DND-41 (cell line): Measurements from ENCODE around the gene RPA4.
"Not testable (repeated sequence)": the region's sequence is repeated elsewhere in the genome, so short reads cannot be mapped to it uniquely, and the experiment has no call there.

Source experiments
- ATAC-seq: fragments of 200-7000 bp; cut with Tn5 transposase; 3 replicates; pipeline ENCODE4 v1.9.1; 2021; ENCODE audit warnings: low read depth; ENCODE audit not compliant: insufficient read depth
- DNase-seq: peaks from one replicate; pipeline ENCODE4 v3.0.0-alpha.2; 2020
- H2AFZ ChIP-seq: 2 replicates; pipeline ENCODE4 v1.6.0; 2012; ENCODE audit warnings: low read depth, low read length
- H3K27ac ChIP-seq: 2 replicates; pipeline ENCODE4 v1.5.1; 2012; ENCODE audit warnings: low read length, inconsistent platforms
- H3K27me3 ChIP-seq: fragments of 200-600 bp; sonication (generic); 2 replicates; pipeline ENCODE4 v1.6.0; 2012; ENCODE audit warnings: low read length, mild to moderate bottlenecking, inconsistent platforms; ENCODE audit not compliant: insufficient read depth, poor library complexity
- H3K36me3 ChIP-seq: 2 replicates; pipeline ENCODE4 v1.5.1; 2012; ENCODE audit warnings: low read length, inconsistent platforms; ENCODE audit not compliant: insufficient read depth
- H3K4me1 ChIP-seq: 2 replicates; pipeline ENCODE4 v1.5.1; 2012; ENCODE audit warnings: mild to moderate bottlenecking, low read length; ENCODE audit not compliant: insufficient read depth
- H3K4me2 ChIP-seq: 2 replicates; pipeline ENCODE4 v1.6.0; 2012; ENCODE audit warnings: mild to moderate bottlenecking, moderate library complexity, low read length, inconsistent platforms; ENCODE audit not compliant: insufficient read depth
- H3K4me3 ChIP-seq, 2 experiments: fragments of 200-600 bp in 1 of 2; shearing (Covaris generic) in 1 of 2; 2 replicates each; pipeline ENCODE4 v1.5.1; 2012 to 2016; ENCODE audit warnings: inconsistent platforms in 2 of 2, low read length in 2 of 2, mild to moderate bottlenecking in 2 of 2, low read depth in 1 of 2, moderate library complexity in 1 of 2
- H3K79me2 ChIP-seq: 2 replicates; pipeline ENCODE4 v1.6.0; 2012; ENCODE audit warnings: low read length, inconsistent platforms; ENCODE audit not compliant: insufficient read depth
- H3K9ac ChIP-seq: 2 replicates; pipeline ENCODE4 v1.6.0; 2012; ENCODE audit warnings: low read depth, mild to moderate bottlenecking, inconsistent platforms, low read length, moderate library complexity
- H3K9me3 ChIP-seq: 2 replicates; pipeline ENCODE4 v1.5.1; 2012; ENCODE audit warnings: low read length, moderate library complexity, mild to moderate bottlenecking, inconsistent platforms; ENCODE audit not compliant: insufficient read depth, severe bottlenecking
- H4K20me1 ChIP-seq: 2 replicates; pipeline ENCODE4 v1.6.0; 2012; ENCODE audit warnings: low read length; ENCODE audit not compliant: insufficient read depth
- CTCF ChIP-seq: IDR thresholded peaks from 2 replicates; pipeline ENCODE4 v1.5.1; 2012; ENCODE audit warnings: borderline replicate concordance, low read length, moderate library complexity, mild to moderate bottlenecking; ENCODE audit not compliant: poor library complexity, severe bottlenecking; ENCODE audit errors: extremely low read depth
- EZH2 ChIP-seq: IDR thresholded peaks from 3 replicates; pipeline ENCODE4 v1.6.1; 2012; ENCODE audit warnings: borderline replicate concordance, low read depth, mild to moderate bottlenecking, moderate library complexity, low read length, inconsistent platforms; ENCODE audit not compliant: severe bottlenecking

The RPA4 gene

GRCh38 chrX:96837808-96838207, 45.9 kb upstream of the RPA4 start:
- Histone ChIP-seq H3K9me3 (no peaks in the 10 kb centered on the region), H3K4me3 (no peak overlapping the region), H4K20me1 (no peaks in the 10 kb centered on the region), H3K27ac (no peak overlapping the region), H3K9ac (no peak overlapping the region), H3K4me2 (no peak overlapping the region), H3K79me2 (no peaks in the 10 kb centered on the region), H3K27me3 (no peaks in the 10 kb centered on the region), H3K36me3 (no peaks in the 10 kb centered on the region), H3K4me1 (no peaks in the 10 kb centered on the region), H2AFZ (no peak overlapping the region)
- DNase-seq (no peak), ATAC-seq (no peak)
- TF ChIP-seq EZH2 = no peak
- no peak for TF ChIP-seq CTCF

GRCh38 chrX:96838537-96838936, 45.2 kb upstream of the RPA4 start:
- DNase-seq = no peak
- Histone ChIP-seq H3K27ac (no peak overlapping the region), H3K9me3 (no peaks in the 10 kb centered on the region), H3K4me1 (no peaks in the 10 kb centered on the region), H3K27me3 (no peaks in the 10 kb centered on the region), H2AFZ (no peak overlapping the region), H3K36me3 (no peaks in the 10 kb centered on the region), H4K20me1 (no peaks in the 10 kb centered on the region), H3K9ac (no peak overlapping the region), H3K4me2 (no peak overlapping the region), H3K79me2 (no peaks in the 10 kb centered on the region), H3K4me3 (no peak overlapping the region)
- TF ChIP-seq CTCF (no peak), EZH2 (no peak)
- no peak for ATAC-seq

- no peak overlapping the region for H2AFZ ChIP-seq
- ATAC-seq (no peak), DNase-seq (no peak)
- no peaks in the 10 kb centered on the region for H3K9me3 ChIP-seq
- H3K4me3 ChIP-seq = no peak overlapping the region
- no peaks in the 10 kb centered on the region for H4K20me1 ChIP-seq
- H3K27ac ChIP-seq = no peak overlapping the region
- H3K9ac ChIP-seq = no peak overlapping the region
- H3K4me1 ChIP-seq = no peaks in the 10 kb centered on the region
- no peak overlapping the region for H3K4me2 ChIP-seq
- TF ChIP-seq EZH2 (no peak), CTCF (no peak)
- H3K36me3 ChIP-seq = no peaks in the 10 kb centered on the region
- H3K27me3 ChIP-seq = no peaks in the 10 kb centered on the region
- H3K79me2 ChIP-seq = no peaks in the 10 kb centered on the region
Measured at GRCh38 chrX:96841325-96841724, 42.4 kb upstream of the RPA4 start.

- H3K36me3 ChIP-seq, DNase-seq, H3K79me2 ChIP-seq, H3K9me3 ChIP-seq, H3K4me2 ChIP-seq, H3K4me3 ChIP-seq, H3K27me3 ChIP-seq, H3K9ac ChIP-seq, H4K20me1 ChIP-seq, H3K4me1 ChIP-seq, H3K27ac ChIP-seq, H2AFZ ChIP-seq, ATAC-seq: not testable (repeated sequence)
Measured at GRCh38 chrX:96841866-96842265, 41.8 kb upstream of the RPA4 start.
